H9 (cell line): Measurements from ENCODE around the gene ATP2B2. TPM values are rescaled to one million over a fixed set of nuclear protein-coding genes. Genes with fewer than 3 reads are reported as not detected.

Experiments
- DNase-seq: peaks from one replicate; pipeline ENCODE4 v3.0.0-alpha.2; 2017
- H2AFZ ChIP-seq: one replicate; pipeline ENCODE4 v1.6.1; 2013; ENCODE audit warnings: mild to moderate bottlenecking, low read length, control low read depth, moderate library complexity
- H2AK5ac ChIP-seq: 2 replicates; pipeline ENCODE4 v1.6.1; 2013; ENCODE audit warnings: low read length, control low read depth, mixed read lengths; ENCODE audit not compliant: insufficient read length
- H2BK120ac ChIP-seq: one replicate; pipeline ENCODE4 v1.6.1; 2013; ENCODE audit warnings: low read depth, mild to moderate bottlenecking, low read length, control low read depth, inconsistent platforms; ENCODE audit not compliant: poor library complexity, severe bottlenecking
- H2BK12ac ChIP-seq: 2 replicates; pipeline ENCODE4 v1.6.1; 2013; ENCODE audit warnings: low read length, control low read depth, mixed read lengths, low read depth; ENCODE audit not compliant: insufficient read length
- H2BK15ac ChIP-seq: 2 replicates; pipeline ENCODE4 v1.6.1; 2013; ENCODE audit warnings: low read depth, low read length, control low read depth
- H2BK20ac ChIP-seq: one replicate; pipeline ENCODE4 v1.6.1; 2013; ENCODE audit warnings: low read depth, mild to moderate bottlenecking, low read length, control low read depth, inconsistent platforms; ENCODE audit not compliant: poor library complexity, severe bottlenecking
- H2BK5ac ChIP-seq: 2 replicates; pipeline ENCODE4 v1.6.1; 2013; ENCODE audit warnings: low read length, control low read depth, mixed read lengths; ENCODE audit not compliant: insufficient read length
- H3K14ac ChIP-seq: 2 replicates; pipeline ENCODE4 v1.6.1; 2013; ENCODE audit warnings: low read length, control low read depth; ENCODE audit not compliant: insufficient read depth
- H3K18ac ChIP-seq: 2 replicates; pipeline ENCODE4 v1.6.1; 2013; ENCODE audit warnings: low read depth, mild to moderate bottlenecking, mixed read lengths, low read length, control low read depth; ENCODE audit not compliant: insufficient read length
- H3K23ac ChIP-seq: 2 replicates; pipeline ENCODE4 v1.6.1; 2013; ENCODE audit warnings: low read length, control low read depth, mixed read lengths, low read depth; ENCODE audit not compliant: insufficient read length
- H3K23me2 ChIP-seq: 2 replicates; pipeline ENCODE4 v1.6.1; 2013; ENCODE audit warnings: low read depth, mild to moderate bottlenecking, mixed read lengths, low read length, control low read depth; ENCODE audit not compliant: insufficient read length, poor library complexity, severe bottlenecking
- H3K27ac ChIP-seq: 2 replicates; pipeline ENCODE4 v1.5.1; 2013; ENCODE audit warnings: low read length, control low read depth, mixed read lengths, low read depth; ENCODE audit not compliant: insufficient read length
- H3K27me3 ChIP-seq: 2 replicates; pipeline ENCODE4 v1.6.1; 2013; ENCODE audit warnings: low read length, control low read depth, inconsistent platforms; ENCODE audit not compliant: insufficient read depth
- H3K4ac ChIP-seq: 2 replicates; pipeline ENCODE4 v1.6.1; 2013; ENCODE audit warnings: low read depth, mild to moderate bottlenecking, control low read depth, inconsistent platforms, low read length, moderate library complexity
- H3K4me1 ChIP-seq: 2 replicates; pipeline ENCODE4 v1.6.1; 2013; ENCODE audit warnings: low read length, control low read depth, inconsistent platforms; ENCODE audit not compliant: insufficient read depth
- H3K4me2 ChIP-seq: 2 replicates; pipeline ENCODE4 v1.6.1; 2013; ENCODE audit warnings: low read length, control low read depth, mixed read lengths; ENCODE audit not compliant: insufficient read length, insufficient read depth
- H3K56ac ChIP-seq: 2 replicates; pipeline ENCODE4 v1.6.1; 2013; ENCODE audit warnings: low read depth, mild to moderate bottlenecking, mixed read lengths, low read length, control low read depth; ENCODE audit not compliant: insufficient read length
- H3K79me1 ChIP-seq: 2 replicates; pipeline ENCODE4 v1.6.1; 2013; ENCODE audit warnings: low read depth, mild to moderate bottlenecking, moderate library complexity, low read length, control low read depth, inconsistent platforms; ENCODE audit not compliant: insufficient read depth, poor library complexity, severe bottlenecking
- H3K79me2 ChIP-seq: 2 replicates; pipeline ENCODE4 v1.6.1; 2013; ENCODE audit warnings: low read length, control low read depth, inconsistent platforms; ENCODE audit not compliant: insufficient read depth
- H3K9ac ChIP-seq: 2 replicates; pipeline ENCODE4 v1.6.1; 2013; ENCODE audit warnings: low read length, control low read depth, mixed read lengths; ENCODE audit not compliant: insufficient read length; ENCODE audit errors: extremely low read depth
- H3K9me3 ChIP-seq: one replicate; pipeline ENCODE4 v1.6.1; 2013; ENCODE audit warnings: low read depth, low read length, inconsistent platforms; ENCODE audit not compliant: control insufficient read depth
- H3T11ph ChIP-seq: one replicate; pipeline ENCODE4 v1.6.1; 2013; ENCODE audit warnings: mild to moderate bottlenecking, low read length, control low read depth, inconsistent platforms
- H4K20me1 ChIP-seq: one replicate; pipeline ENCODE4 v1.6.1; 2013; ENCODE audit not compliant: control insufficient read depth, insufficient read length, insufficient read depth
- H4K5ac ChIP-seq: 2 replicates; pipeline ENCODE4 v1.6.1; 2013; ENCODE audit warnings: low read depth, mild to moderate bottlenecking, mixed read lengths, low read length, control low read depth; ENCODE audit not compliant: insufficient read length
- H4K8ac ChIP-seq: replicated peaks from 2 replicates; pipeline ENCODE4 v1.6.1; 2013; ENCODE audit warnings: low read length, control low read depth, mixed read lengths, low read depth; ENCODE audit not compliant: insufficient read length
- H4K91ac ChIP-seq: 2 replicates; pipeline ENCODE4 v1.6.1; 2013; ENCODE audit warnings: low read depth, mild to moderate bottlenecking, moderate library complexity, mixed read lengths, low read length, control low read depth; ENCODE audit not compliant: insufficient read length
- H3K27ac Mint-ChIP-seq, 3 experiments: 2 replicates in 2 of 3; 3 replicates in 1 of 3; pipeline ENCODE4 v1.8.0; 2020 to 2021; ENCODE audit warnings: mixed read lengths in 3 of 3, mild to moderate bottlenecking in 1 of 3, moderate library complexity in 1 of 3
- H3K27me3 Mint-ChIP-seq: 2 replicates; pipeline ENCODE4 v1.8.0; 2021; ENCODE audit warnings: low read depth, mild to moderate bottlenecking, moderate library complexity, mixed read lengths
- H3K36me3 Mint-ChIP-seq, 3 experiments: 2 replicates in 2 of 3; 3 replicates in 1 of 3; pipeline ENCODE4 v1.8.0; 2020 to 2021; ENCODE audit warnings: low read depth in 3 of 3, mixed read lengths in 3 of 3; ENCODE audit not compliant: insufficient read depth in 1 of 3
- H3K4me1 Mint-ChIP-seq, 2 experiments: 2 replicates each; pipeline ENCODE4 v1.8.0; 2020; ENCODE audit warnings: mixed read lengths in 2 of 2
- H3K4me3 Mint-ChIP-seq, 2 experiments: 2 replicates in 1 of 2; 3 replicates in 1 of 2; pipeline ENCODE4 v1.8.0; 2020 to 2021; ENCODE audit warnings: mild to moderate bottlenecking in 2 of 2, mixed read lengths in 2 of 2, moderate library complexity in 1 of 2
- H3K9me3 Mint-ChIP-seq, 2 experiments: 2 replicates in 1 of 2; 3 replicates in 1 of 2; pipeline ENCODE4 v1.8.0; 2020; ENCODE audit warnings: mild to moderate bottlenecking in 2 of 2, mixed read lengths in 2 of 2, moderate library complexity in 1 of 2
- WGBS: extraction: QIAGEN DNeasy Blood & Tissue Kit; methylation state at CpG from one replicate; pipeline ENCODE4 v1.1.7; 2013; ENCODE audit warnings: missing lambda C conversion rate, low lambda C conversion rate, mixed read lengths; ENCODE audit not compliant: insufficient read length; ENCODE audit errors: extremely low coverage; 5-methylcytosine and 5-hydroxymethylcytosine counted together
- total RNA-seq: library from RNA; stranded (reverse); gene quantifications from 2 replicates; pipeline ENCODE4 v1.2.1, GENCODE V29; 2021
- TF ChIP-seq, protein P1 (sequence below): fragments of 200-600 bp; sonication (generic); conservative IDR thresholded peaks from 3 replicates; pipeline ENCODE4 v1.8.0; 2021; ENCODE audit warnings: antibody characterized with exemption, mild to moderate bottlenecking

The ATP2B2 gene
- total RNA-seq, 1 experiment from 2014 or later, result 0.33 TPM

DNA sequence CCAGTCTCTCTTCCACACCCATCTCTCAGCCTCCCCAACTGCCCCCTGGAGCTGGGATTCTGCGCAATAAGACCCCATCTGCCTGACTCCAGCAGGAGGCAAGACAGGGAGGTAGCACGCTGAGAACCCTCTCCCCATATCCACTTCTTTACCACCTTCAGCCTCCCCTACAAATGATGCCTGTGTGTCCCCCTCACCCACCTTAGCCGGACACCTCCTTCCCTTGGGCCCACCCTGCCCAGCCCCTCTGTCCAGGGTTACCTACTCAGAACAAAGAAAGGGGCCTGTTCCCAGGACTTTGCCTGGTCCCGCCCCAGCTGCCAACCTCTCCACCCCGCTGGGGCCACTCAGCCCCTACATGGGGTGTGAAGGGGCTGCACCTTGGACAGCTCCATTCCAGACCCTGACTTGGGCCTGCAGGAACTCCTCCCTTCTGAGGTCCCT, 40.8 kb upstream of the ATP2B2 start:
- no peaks in the 10 kb centered on the region for H3K27me3 ChIP-seq
- no peak overlapping the region for H3T11ph ChIP-seq
- H3K27ac ChIP-seq, result no peak overlapping the region
- no peak overlapping the region for H2BK120ac ChIP-seq
- DNase-seq, result peak; percentile 29
- Mint-ChIP-seq H3K4me1 (peaks cover 9 to 16% of the 10 kb centered on the region in 2 experiments), H3K27ac (0 out of 7 replicates have a peak overlapping the region, but pooled peaks of 1 of the 3 experiments have one; percentile 20), H3K9me3 (peaks cover 16 to 21% of the 10 kb centered on the region in 2 experiments), H3K27me3 (peaks cover 11% of the 10 kb centered on the region), H3K36me3 (no peaks in the 10 kb centered on the region; a peak in 1 of 7 replicates), H3K4me3 (no peak overlapping the region)
- TF ChIP-seq, protein P1, sequence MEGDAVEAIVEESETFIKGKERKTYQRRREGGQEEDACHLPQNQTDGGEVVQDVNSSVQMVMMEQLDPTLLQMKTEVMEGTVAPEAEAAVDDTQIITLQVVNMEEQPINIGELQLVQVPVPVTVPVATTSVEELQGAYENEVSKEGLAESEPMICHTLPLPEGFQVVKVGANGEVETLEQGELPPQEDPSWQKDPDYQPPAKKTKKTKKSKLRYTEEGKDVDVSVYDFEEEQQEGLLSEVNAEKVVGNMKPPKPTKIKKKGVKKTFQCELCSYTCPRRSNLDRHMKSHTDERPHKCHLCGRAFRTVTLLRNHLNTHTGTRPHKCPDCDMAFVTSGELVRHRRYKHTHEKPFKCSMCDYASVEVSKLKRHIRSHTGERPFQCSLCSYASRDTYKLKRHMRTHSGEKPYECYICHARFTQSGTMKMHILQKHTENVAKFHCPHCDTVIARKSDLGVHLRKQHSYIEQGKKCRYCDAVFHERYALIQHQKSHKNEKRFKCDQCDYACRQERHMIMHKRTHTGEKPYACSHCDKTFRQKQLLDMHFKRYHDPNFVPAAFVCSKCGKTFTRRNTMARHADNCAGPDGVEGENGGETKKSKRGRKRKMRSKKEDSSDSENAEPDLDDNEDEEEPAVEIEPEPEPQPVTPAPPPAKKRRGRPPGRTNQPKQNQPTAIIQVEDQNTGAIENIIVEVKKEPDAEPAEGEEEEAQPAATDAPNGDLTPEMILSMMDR, result no peak
- H2BK20ac ChIP-seq, result no peak overlapping the region
- no peaks in the 10 kb centered on the region for H3K23me2 ChIP-seq
- no peak overlapping the region for H2AK5ac ChIP-seq
- no peak overlapping the region for H2AFZ ChIP-seq
- no peaks in the 10 kb centered on the region for H3K79me2 ChIP-seq
- no peak overlapping the region for H3K4ac ChIP-seq
- no peak overlapping the region for H2BK15ac ChIP-seq
- no peaks in the 10 kb centered on the region for H3K79me1 ChIP-seq
- no peak overlapping the region for H3K9ac ChIP-seq
- no peak overlapping the region for H2BK12ac ChIP-seq
- no peak overlapping the region for H3K56ac ChIP-seq
- no peak overlapping the region for H3K18ac ChIP-seq
- H4K5ac ChIP-seq, result no peak overlapping the region
- no peak overlapping the region for H3K23ac ChIP-seq
- H2BK5ac ChIP-seq, result no peak overlapping the region
- no peak overlapping the region for H4K91ac ChIP-seq
- H3K9me3 ChIP-seq, result no peaks in the 10 kb centered on the region
- no peak overlapping the region for H3K4me2 ChIP-seq
- no peaks in the 10 kb centered on the region for H3K4me1 ChIP-seq
- H3K14ac ChIP-seq, result no peak overlapping the region
- no peak overlapping the region for H4K8ac ChIP-seq
- whole genome bisulfite sequencing, result no CpG with 5 or more reads among the region's 5 CpGs
- H4K20me1 ChIP-seq, result no peaks in the 10 kb centered on the region
